Dendritic cell treated with granulocyte-macrophage colony-stimulating factor and Interleukin-4, amounts not matched to agents 40 ng/mL and 50 ng/mL, for 4 days (primary cell): ENCODE measurements around the gene OR10H1.
"Not testable (repeated sequence)": the region's sequence is repeated elsewhere in the genome, so short reads cannot be mapped to it uniquely, and the experiment has no call there.

Experiments used
- H3K27ac Mint-ChIP-seq: one replicate; pipeline ENCODE4 v1.8.0; 2022; ENCODE audit warnings: mild to moderate bottlenecking, mixed read lengths
- H3K27me3 Mint-ChIP-seq: one replicate; pipeline ENCODE4 v1.8.0; 2022; ENCODE audit warnings: mild to moderate bottlenecking, mixed read lengths
- H3K36me3 Mint-ChIP-seq: one replicate; pipeline ENCODE4 v1.8.0; 2022; ENCODE audit warnings: low read depth, mixed read lengths
- H3K4me1 Mint-ChIP-seq: one replicate; pipeline ENCODE4 v1.8.0; 2022; ENCODE audit warnings: low read depth, mixed read lengths
- H3K4me3 Mint-ChIP-seq: one replicate; pipeline ENCODE4 v1.8.0; 2022; ENCODE audit warnings: mild to moderate bottlenecking, moderate library complexity, mixed read lengths
- H3K9me3 Mint-ChIP-seq: one replicate; pipeline ENCODE4 v1.8.0; 2022; ENCODE audit warnings: mixed read lengths
- intact Hi-C: fragments of 100-400 bp; cut with micrococcal nuclease; formaldehyde crosslinking; loops from one replicate; pipeline ENCODE4 v1.15.0; 2022

The OR10H1 gene

DNA sequence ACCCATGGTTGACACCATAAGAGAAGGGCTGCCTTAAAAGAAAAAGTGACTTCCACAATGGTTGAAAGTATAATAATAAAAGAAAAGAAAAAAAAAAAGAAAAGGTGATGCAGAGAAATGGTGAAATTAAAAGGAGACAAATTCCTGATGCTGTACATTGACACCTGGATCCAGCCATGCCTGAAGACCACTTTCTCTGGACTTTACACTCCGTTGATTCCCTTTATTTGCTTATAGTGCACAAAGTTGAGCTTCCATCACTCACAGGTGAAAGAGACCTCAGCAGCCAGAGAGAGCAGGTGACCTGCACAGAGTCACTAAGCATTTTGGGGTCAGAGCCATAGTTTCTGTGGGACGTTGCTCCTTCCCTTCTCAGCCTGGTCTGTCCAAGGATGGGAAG lies 40.2 kb downstream of the OR10H1 start:
- no peak overlapping the region for H3K27ac Mint-ChIP-seq
- H3K27me3 Mint-ChIP-seq, result peaks cover 16% of the 10 kb centered on the region
- H3K36me3 Mint-ChIP-seq, result no peaks in the 10 kb centered on the region
- no peaks in the 10 kb centered on the region for H3K4me1 Mint-ChIP-seq
- no peaks in the 10 kb centered on the region for H3K9me3 Mint-ChIP-seq
- H3K4me3 Mint-ChIP-seq, result no peak overlapping the region
- intact Hi-C loops, result no loop called here

DNA sequence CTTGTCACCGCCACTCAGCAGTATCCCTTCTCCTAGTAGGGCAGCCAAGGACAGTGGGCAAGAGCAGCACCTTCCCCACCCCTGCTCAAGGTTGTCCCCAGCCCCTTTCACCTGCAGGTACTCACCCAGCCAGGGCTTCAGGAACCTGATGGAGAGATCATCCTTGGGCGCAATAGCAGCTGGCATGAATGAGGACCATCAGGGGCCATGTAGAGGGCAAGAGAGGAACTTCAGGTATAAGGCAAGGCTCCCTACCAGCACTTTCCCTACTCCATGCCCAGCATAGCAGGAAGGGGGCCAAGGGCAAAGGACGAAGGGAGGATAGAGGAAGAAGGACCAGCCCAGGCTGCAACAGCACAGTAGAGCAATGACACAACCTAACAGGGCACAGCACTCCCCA lies 41.3 kb downstream of the OR10H1 start:
- H3K36me3 Mint-ChIP-seq, intact Hi-C loops, H3K4me1 Mint-ChIP-seq, H3K4me3 Mint-ChIP-seq, H3K27ac Mint-ChIP-seq, H3K9me3 Mint-ChIP-seq: not testable (repeated sequence)
- H3K27me3 Mint-ChIP-seq, result peaks cover 15% of the 10 kb centered on the region

DNA sequence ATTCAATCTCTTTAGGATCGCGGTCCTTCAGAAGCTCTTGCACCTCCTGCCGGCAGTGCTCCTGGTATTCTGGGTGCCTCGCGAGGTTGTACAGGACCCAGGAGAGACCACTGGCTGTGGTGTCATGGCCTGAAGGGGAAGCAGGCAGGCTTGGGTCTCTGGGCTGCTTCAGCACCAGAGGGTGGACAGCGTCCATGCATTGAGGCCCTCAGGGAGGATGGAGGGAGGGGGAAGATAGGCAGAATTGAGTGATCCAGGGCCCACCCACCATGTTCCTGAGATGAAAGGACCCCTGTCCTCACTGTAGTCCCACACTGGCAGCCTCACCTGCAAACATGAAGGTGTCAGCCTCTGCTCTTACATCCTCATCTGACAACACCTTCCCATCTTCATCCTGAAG lies 45.9 kb downstream of the OR10H1 start:
- H3K4me3 Mint-ChIP-seq, result no peak overlapping the region
- H3K27me3 Mint-ChIP-seq, result peaks cover 14% of the 10 kb centered on the region
- no peaks in the 10 kb centered on the region for H3K36me3 Mint-ChIP-seq
- H3K4me1 Mint-ChIP-seq, result no peaks in the 10 kb centered on the region
- H3K9me3 Mint-ChIP-seq, result no peaks in the 10 kb centered on the region
- H3K27ac Mint-ChIP-seq, result no peak overlapping the region
- intact Hi-C loops, result no loop called here

DNA sequence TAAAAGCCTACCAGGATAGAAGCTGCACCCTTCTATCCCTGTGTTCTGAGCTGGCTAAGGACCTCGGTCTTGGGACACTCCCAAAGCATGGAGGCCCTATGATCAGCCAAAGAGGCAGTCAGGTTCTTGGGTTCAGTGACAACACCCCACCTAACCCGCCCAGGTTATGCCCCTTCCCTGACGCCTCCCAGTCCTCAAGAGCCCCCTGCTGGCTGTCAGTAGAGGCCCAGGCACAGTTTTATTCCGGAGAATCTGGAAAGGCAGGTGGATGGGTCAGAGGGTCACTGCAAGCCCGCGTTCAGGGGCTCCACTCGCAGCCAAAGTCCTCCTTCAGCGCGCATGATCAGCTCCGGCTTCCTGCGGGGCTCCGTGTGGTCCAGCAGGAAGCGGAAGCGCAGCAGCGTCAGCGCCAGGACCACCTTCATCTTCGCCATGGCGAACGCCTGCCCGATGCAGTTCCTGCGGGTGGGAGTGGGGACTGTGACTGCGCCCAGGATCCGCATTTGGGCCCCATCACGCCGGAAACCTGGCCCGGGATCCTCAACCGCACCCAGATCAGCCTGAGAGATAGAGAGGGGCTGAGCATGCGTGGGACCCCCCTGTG lies 55.4 kb downstream of the OR10H1 start:
- H3K27ac Mint-ChIP-seq, result no peak overlapping the region
- peaks cover 49% of the 10 kb centered on the region for H3K27me3 Mint-ChIP-seq

DNA sequence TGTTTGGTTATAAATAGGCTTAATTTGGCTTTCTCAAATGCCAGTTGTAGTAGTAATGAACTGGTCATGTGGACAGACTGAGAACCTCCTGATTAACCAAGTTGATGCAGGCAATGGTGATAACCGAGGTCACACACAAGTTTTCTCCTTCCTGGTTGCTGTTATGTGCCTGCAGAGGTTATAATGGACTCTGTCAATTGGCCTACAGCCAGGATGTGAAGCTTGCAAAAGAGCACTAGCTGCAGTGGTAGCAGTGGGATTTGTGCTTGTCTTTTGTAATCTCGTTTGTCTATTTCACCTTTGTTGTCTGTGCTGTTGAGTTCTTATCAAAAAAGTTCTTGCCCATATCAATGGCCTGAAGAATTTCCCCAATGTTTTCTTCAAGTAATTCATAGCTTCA lies 57.1 kb downstream of the OR10H1 start:
- H3K4me3 Mint-ChIP-seq, result no peak overlapping the region
- no peaks in the 10 kb centered on the region for H3K4me1 Mint-ChIP-seq
- no peaks in the 10 kb centered on the region for H3K9me3 Mint-ChIP-seq
- no peaks in the 10 kb centered on the region for H3K36me3 Mint-ChIP-seq
- H3K27me3 Mint-ChIP-seq, result peaks cover 60% of the 10 kb centered on the region
- intact Hi-C loops, result loop anchor here (10.0 kb wide), 1 partner anchor 134 kb away; no protein-coding TSS in a partner anchor
- H3K27ac Mint-ChIP-seq, result no peak overlapping the region

More for the DNA sequence above, 55.4 kb downstream of the OR10H1 start:
- Mint-ChIP-seq H3K36me3 (no peaks in the 10 kb centered on the region), H3K9me3 (no peaks in the 10 kb centered on the region), H3K4me3 (no peak overlapping the region), H3K4me1 (no peaks in the 10 kb centered on the region)
- intact Hi-C loops, result loop anchor here (10.0 kb wide), 1 partner anchor 135 kb away; no protein-coding TSS in a partner anchor
